ENCODE measurements around the gene TARS2. TPM values are rescaled to one million over a fixed set of nuclear protein-coding genes. Genes with fewer than 3 reads are reported as not detected.

TARS2 gene
- total and polyA plus RNA-seq, 2 of the 13 experiments (the other 11 are each of a cell fraction or from before 2014, with no cell fraction given): 21.3 to 22.8 TPM

DNA sequence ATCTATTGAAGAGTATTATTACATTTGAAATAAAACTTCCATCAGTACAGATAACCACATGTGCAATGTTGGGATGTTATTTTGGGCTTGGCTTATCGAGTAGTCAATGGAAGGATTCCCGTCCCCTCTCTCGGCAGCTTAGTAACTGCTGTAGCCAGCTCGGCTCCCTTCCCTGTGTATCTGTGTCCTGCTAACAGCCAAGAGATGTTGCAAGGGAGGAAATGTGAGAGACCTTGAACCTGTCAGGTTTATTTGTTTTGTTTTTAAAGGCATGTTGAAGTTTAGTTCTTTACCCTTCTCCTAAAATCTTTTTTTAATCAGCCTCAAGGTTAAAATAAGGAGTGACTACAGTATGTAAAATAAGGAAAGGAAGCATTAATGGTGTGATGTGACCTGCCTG, 13.6 kb upstream of the TARS2 start (continued):
- TF ChIP-seq ASH2L (IDR thresholded peaks at IDR 0.05; ENCODE audit: insufficient read length, low read depth, low read length): no peak
- TF ChIP-seq ARID2 (CRISPR knock-in tag; IDR thresholded peaks at IDR 0.05; ENCODE audit: borderline replicate concordance): no peak
- no peak for TF ChIP-seq BRCA1 (CRISPR knock-in tag; IDR thresholded peaks at IDR 0.05)
- TF ChIP-seq ZNF709 (CRISPR knock-in tag; IDR thresholded peaks at IDR 0.05): no peak
- TF ChIP-seq ZNF10 (CRISPR knock-in tag; IDR thresholded peaks at IDR 0.05; ENCODE audit: borderline replicate concordance, low read depth): no peak
- TF ChIP-seq, protein P1, sequence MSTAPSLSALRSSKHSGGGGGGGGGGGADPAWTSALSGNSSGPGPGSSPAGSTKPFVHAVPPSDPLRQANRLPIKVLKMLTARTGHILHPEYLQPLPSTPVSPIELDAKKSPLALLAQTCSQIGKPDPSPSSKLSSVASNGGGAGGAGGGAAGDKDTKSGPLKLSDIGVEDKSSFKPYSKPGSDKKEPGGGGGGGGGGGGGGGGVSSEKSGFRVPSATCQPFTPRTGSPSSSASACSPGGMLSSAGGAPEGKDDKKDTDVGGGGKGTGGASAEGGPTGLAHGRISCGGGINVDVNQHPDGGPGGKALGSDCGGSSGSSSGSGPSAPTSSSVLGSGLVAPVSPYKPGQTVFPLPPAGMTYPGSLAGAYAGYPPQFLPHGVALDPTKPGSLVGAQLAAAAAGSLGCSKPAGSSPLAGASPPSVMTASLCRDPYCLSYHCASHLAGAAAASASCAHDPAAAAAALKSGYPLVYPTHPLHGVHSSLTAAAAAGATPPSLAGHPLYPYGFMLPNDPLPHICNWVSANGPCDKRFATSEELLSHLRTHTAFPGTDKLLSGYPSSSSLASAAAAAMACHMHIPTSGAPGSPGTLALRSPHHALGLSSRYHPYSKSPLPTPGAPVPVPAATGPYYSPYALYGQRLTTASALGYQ (CRISPR knock-in tag; IDR thresholded peaks at IDR 0.05): peak; percentile 31; the same call in 1 of the 2 replicates
- TF ChIP-seq ZFP41 (CRISPR knock-in tag; IDR thresholded peaks at IDR 0.05; ENCODE audit: borderline replicate concordance): no peak
- TF ChIP-seq CBX5 (CRISPR knock-in tag; IDR thresholded peaks at IDR 0.05; ENCODE audit: borderline replicate concordance): no peak
- peak; percentile 79; the same call in 1 of the 2 replicates for TF ChIP-seq TGIF2 (CRISPR knock-in tag; IDR thresholded peaks at IDR 0.05)
- no peak for TF ChIP-seq WIZ (CRISPR knock-in tag; IDR thresholded peaks at IDR 0.05)
- TF ChIP-seq, protein P2, sequence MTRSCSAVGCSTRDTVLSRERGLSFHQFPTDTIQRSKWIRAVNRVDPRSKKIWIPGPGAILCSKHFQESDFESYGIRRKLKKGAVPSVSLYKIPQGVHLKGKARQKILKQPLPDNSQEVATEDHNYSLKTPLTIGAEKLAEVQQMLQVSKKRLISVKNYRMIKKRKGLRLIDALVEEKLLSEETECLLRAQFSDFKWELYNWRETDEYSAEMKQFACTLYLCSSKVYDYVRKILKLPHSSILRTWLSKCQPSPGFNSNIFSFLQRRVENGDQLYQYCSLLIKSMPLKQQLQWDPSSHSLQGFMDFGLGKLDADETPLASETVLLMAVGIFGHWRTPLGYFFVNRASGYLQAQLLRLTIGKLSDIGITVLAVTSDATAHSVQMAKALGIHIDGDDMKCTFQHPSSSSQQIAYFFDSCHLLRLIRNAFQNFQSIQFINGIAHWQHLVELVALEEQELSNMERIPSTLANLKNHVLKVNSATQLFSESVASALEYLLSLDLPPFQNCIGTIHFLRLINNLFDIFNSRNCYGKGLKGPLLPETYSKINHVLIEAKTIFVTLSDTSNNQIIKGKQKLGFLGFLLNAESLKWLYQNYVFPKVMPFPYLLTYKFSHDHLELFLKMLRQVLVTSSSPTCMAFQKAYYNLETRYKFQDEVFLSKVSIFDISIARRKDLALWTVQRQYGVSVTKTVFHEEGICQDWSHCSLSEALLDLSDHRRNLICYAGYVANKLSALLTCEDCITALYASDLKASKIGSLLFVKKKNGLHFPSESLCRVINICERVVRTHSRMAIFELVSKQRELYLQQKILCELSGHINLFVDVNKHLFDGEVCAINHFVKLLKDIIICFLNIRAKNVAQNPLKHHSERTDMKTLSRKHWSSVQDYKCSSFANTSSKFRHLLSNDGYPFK (CRISPR knock-in tag; IDR thresholded peaks at IDR 0.05; ENCODE audit: borderline replicate concordance): no peak
- TF ChIP-seq, protein P3, sequence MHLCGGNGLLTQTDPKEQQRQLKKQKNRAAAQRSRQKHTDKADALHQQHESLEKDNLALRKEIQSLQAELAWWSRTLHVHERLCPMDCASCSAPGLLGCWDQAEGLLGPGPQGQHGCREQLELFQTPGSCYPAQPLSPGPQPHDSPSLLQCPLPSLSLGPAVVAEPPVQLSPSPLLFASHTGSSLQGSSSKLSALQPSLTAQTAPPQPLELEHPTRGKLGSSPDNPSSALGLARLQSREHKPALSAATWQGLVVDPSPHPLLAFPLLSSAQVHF (CRISPR knock-in tag; IDR thresholded peaks at IDR 0.05): no peak
- TF ChIP-seq ZNF12 (CRISPR knock-in tag; IDR thresholded peaks at IDR 0.05): peak; percentile 54; the same call in 1 of the 2 replicates
- TF ChIP-seq MXI1 (IDR thresholded peaks at IDR 0.05; ENCODE audit: borderline replicate concordance, low read depth, low read length): peak; percentile 20; the same call in 1 of the 3 replicates
- TF ChIP-seq FOXK1 (CRISPR knock-in tag; IDR thresholded peaks at IDR 0.05; ENCODE audit: borderline replicate concordance, low read depth): peak; percentile 80; the same call in 1 of the 2 replicates
- no peak for TF ChIP-seq ZNF790 (CRISPR knock-in tag; IDR thresholded peaks at IDR 0.05; ENCODE audit: borderline replicate concordance)
- TF ChIP-seq FOXO4 (CRISPR knock-in tag; conservative IDR thresholded peaks at IDR 0.05): no peak
- TF ChIP-seq GATAD2A (CRISPR knock-in tag; IDR thresholded peaks at IDR 0.05): peak; percentile 95
- TF ChIP-seq FOXA1 (IDR thresholded peaks at IDR 0.05): no peak
- peak; percentile 74 for TF ChIP-seq FOXA1 (CRISPR knock-in tag; IDR thresholded peaks at IDR 0.05)
- 0 out of 2 replicates have a peak, but pooled peaks have one; percentile 27 for TF ChIP-seq HNF1B (CRISPR knock-in tag; IDR thresholded peaks at IDR 0.05)
- no peak for TF ChIP-seq MTA1 (CRISPR knock-in tag; IDR thresholded peaks at IDR 0.05; ENCODE audit: borderline replicate concordance)
